ENCODE data around the gene GNPDA1.

- no peak for TF ChIP-seq CTCF (IDR thresholded peaks at IDR 0.05)
- no peak for TF ChIP-seq POLR2A (IDR thresholded peaks at IDR 0.05)
These were observed 58.6 kb downstream of the GNPDA1 start for GRCh38 chr5:141954194-141954593.
